ENCODE data around the gene ACOXL. TPM values are rescaled to one million over a fixed set of nuclear protein-coding genes. Genes with fewer than 3 reads are reported as not detected.

The ACOXL gene
- total and polyA plus RNA-seq, 4 donors: 4.4 to 32.8 (median 12.2) TPM

- Histone ChIP-seq H3K27ac (ENCODE audit: low read depth in 1 of 2, low read length in 1 of 2) (no peak overlapping the region), H3K4me3 (no peak overlapping the region), H3K27me3 (ENCODE audit: control insufficient read depth in 3 of 3, insufficient read depth in 3 of 3, low read length in 2 of 3) (no peaks in the 10 kb centered on the region), H3K9ac (ENCODE audit: insufficient read depth in 1 of 2, low read length in 2 of 2) (no peak overlapping the region), H3K4me1 (ENCODE audit: control insufficient read depth in 5 of 5, insufficient read depth in 5 of 5, low read length in 5 of 5) (no peaks in the 10 kb centered on the region), H3K36me3 (ENCODE audit: control insufficient read depth in 4 of 4, insufficient read depth in 4 of 4, low read length in 4 of 4) (peaks cover 0 to 2% (median 0%) of the 10 kb centered on the region in 4 donors), H3K9me3 (ENCODE audit: control insufficient read depth in 4 of 4, insufficient read depth in 3 of 4, low read length in 3 of 4) (peaks cover 0 to 7% (median 2%) of the 10 kb centered on the region in 4 donors)
- DNase-seq (peak in 2 of 3 donors; percentile 28 to 56), ATAC-seq (ENCODE audit: insufficient read depth, low FRiP score) (no peak)
- 61 to 86% methylated on average over 2 of the region's 2 CpGs for WGBS, 2 donors
- TF ChIP-seq, protein P1, sequence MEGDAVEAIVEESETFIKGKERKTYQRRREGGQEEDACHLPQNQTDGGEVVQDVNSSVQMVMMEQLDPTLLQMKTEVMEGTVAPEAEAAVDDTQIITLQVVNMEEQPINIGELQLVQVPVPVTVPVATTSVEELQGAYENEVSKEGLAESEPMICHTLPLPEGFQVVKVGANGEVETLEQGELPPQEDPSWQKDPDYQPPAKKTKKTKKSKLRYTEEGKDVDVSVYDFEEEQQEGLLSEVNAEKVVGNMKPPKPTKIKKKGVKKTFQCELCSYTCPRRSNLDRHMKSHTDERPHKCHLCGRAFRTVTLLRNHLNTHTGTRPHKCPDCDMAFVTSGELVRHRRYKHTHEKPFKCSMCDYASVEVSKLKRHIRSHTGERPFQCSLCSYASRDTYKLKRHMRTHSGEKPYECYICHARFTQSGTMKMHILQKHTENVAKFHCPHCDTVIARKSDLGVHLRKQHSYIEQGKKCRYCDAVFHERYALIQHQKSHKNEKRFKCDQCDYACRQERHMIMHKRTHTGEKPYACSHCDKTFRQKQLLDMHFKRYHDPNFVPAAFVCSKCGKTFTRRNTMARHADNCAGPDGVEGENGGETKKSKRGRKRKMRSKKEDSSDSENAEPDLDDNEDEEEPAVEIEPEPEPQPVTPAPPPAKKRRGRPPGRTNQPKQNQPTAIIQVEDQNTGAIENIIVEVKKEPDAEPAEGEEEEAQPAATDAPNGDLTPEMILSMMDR (IDR thresholded peaks at IDR 0.05; ENCODE audit: control extremely low read depth, extremely low read depth): no peak
These were observed 330.0 kb downstream of the ACOXL start for GRCh38 chr2:111062417-111062816.

- WGBS, 2 donors: 83 to 88% methylated on average over 2 of the region's 2 CpGs
- Histone ChIP-seq H3K4me1 (ENCODE audit: control insufficient read depth in 5 of 5, insufficient read depth in 5 of 5, low read length in 5 of 5) (peaks cover 0 to 9% (median under 1%) of the 10 kb centered on the region in 5 donors), H3K27me3 (ENCODE audit: control insufficient read depth in 3 of 3, insufficient read depth in 3 of 3, low read length in 2 of 3) (no peaks in the 10 kb centered on the region), H3K9me3 (ENCODE audit: control insufficient read depth in 4 of 4, insufficient read depth in 3 of 4, low read length in 3 of 4) (no peaks in the 10 kb centered on the region), H3K27ac (ENCODE audit: low read depth in 1 of 2, low read length in 1 of 2) (no peak overlapping the region), H3K36me3 (ENCODE audit: control insufficient read depth in 4 of 4, insufficient read depth in 4 of 4, low read length in 4 of 4) (peaks cover 0 to 1% (median 0%) of the 10 kb centered on the region in 4 donors), H3K9ac (ENCODE audit: insufficient read depth in 1 of 2, low read length in 2 of 2) (no peak overlapping the region), H3K4me3 (no peak overlapping the region)
- TF ChIP-seq, protein P1 (IDR thresholded peaks at IDR 0.05; ENCODE audit: control extremely low read depth, extremely low read depth): no peak
- no peak for DNase-seq
- no peak for ATAC-seq (ENCODE audit: insufficient read depth, low FRiP score)
These were observed 333.8 kb downstream of the ACOXL start for GRCh38 chr2:111066062-111066593.

DNA sequence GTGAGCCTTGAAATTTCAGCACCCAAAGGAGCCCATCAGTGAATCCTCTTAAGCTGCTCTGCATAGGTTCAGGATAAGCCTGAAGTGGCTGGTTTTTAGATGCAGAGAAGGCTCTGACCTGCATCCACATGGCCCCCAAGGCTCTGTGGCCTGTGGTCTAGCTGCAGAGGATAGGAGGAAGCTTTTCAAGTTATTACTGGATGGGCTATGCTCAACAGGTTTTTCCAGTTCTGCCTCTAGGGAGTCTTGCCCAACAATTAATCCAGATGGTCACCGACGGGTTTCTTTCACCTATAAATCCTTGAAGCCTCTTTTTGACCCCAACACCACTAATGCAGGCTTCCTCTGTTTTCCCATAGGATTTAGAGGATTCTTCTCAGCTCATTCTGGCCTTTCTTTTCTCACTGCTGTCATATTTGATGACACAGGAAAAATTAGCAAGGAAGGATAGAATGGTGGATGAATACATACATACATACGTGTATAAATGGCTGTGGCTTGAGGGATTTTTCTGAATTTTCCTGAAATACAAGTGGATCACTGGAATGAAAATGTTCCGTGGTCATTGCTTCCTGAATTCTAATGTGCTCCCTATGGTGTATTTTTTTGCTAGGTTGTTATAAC lies 336.2 kb downstream of the ACOXL start:
- Histone ChIP-seq H3K9me3 (ENCODE audit: control insufficient read depth in 4 of 4, insufficient read depth in 3 of 4, low read length in 3 of 4) (no peaks in the 10 kb centered on the region), H3K4me3 (no peak overlapping the region), H3K27ac (ENCODE audit: low read depth in 1 of 2, low read length in 1 of 2) (no peak overlapping the region), H3K27me3 (ENCODE audit: control insufficient read depth in 3 of 3, insufficient read depth in 3 of 3, low read length in 2 of 3) (no peaks in the 10 kb centered on the region), H3K9ac (ENCODE audit: insufficient read depth in 1 of 2, low read length in 2 of 2) (no peak overlapping the region), H3K36me3 (ENCODE audit: control insufficient read depth in 4 of 4, insufficient read depth in 4 of 4, low read length in 4 of 4) (peaks cover 0 to 1% (median 0%) of the 10 kb centered on the region in 4 donors), H3K4me1 (ENCODE audit: control insufficient read depth in 5 of 5, insufficient read depth in 5 of 5, low read length in 5 of 5) (peaks cover 0 to 16% (median 10%) of the 10 kb centered on the region in 5 donors)
- no peak for ATAC-seq (ENCODE audit: insufficient read depth, low FRiP score)
- WGBS, 2 donors: 67 to 68% methylated on average over 4 of the region's 4 CpGs
- TF ChIP-seq, protein P1 (IDR thresholded peaks at IDR 0.05; ENCODE audit: control extremely low read depth, extremely low read depth): no peak
- DNase-seq: peak in 2 of 3 donors; percentile 30 to 50

Measured in lung (tissue), 12 donors.